ENCODE data around the gene ANKRD17. TPM values are rescaled to one million over a fixed set of nuclear protein-coding genes. Genes with fewer than 3 reads are reported as not detected.

The ANKRD17 gene
- total RNA-seq, 2 experiments from 2014 or later, result 61.6 to 65.0 TPM

DNA sequence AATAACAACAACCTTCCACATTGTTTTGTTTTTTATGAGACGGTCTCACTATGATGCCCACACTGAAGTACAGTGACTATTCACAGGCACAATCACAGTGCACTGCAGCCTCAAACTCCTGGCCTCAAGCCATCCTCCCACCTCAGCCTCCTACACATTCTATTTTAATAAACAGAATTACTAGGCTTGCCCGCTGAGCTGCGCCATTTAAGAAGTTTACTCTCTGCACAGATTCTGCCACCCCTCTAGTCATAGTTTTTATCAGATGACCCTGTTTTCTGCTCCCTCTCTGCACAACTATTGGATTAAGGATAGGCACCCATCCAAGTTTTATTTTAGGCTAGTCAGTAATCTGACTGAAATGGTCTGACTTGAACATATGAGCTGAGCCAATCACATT is 177.8 kb downstream of the ANKRD17 start:
- no peak for DNase-seq
- Mint-ChIP-seq H3K27ac (peak overlapping the region; percentile 0), H3K9me3 (no peaks in the 10 kb centered on the region), H3K4me3 (no peak overlapping the region), H3K27me3 (no peaks in the 10 kb centered on the region), H3K4me1 (no peaks in the 10 kb centered on the region), H3K36me3 (peaks cover 28% of the 10 kb centered on the region)

GRCh38 chr4:73075832-73076231 is 182.8 kb downstream of the ANKRD17 start:
- no peaks in the 10 kb centered on the region for H3K9me3 Mint-ChIP-seq
- peaks cover 20% of the 10 kb centered on the region for H3K36me3 Mint-ChIP-seq

DNA sequence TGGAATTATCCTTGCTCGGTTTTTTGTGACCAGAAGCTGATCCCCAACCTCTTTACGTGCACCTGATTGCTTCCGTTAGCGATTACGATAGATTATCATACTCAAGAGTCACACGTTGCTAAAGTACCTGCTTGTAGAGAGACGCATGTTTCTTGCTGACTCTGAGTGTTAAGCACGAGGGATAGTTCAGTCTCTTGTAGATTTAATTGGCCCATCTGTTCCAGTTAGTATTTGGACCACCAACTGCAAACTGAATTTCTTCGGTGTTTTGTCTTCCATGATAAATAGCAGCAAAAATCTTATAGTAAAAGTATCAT is 188.6 kb downstream of the ANKRD17 start:
- H3K27ac Mint-ChIP-seq, result peak overlapping the region; percentile 99
- H3K4me1 Mint-ChIP-seq, result peaks cover 39% of the 10 kb centered on the region
- H3K27me3 Mint-ChIP-seq, result no peaks in the 10 kb centered on the region
- peak overlapping the region; percentile 80 for H3K4me3 Mint-ChIP-seq
- no peak for DNase-seq
- peaks cover 15% of the 10 kb centered on the region for H3K36me3 Mint-ChIP-seq
- H3K9me3 Mint-ChIP-seq, result no peaks in the 10 kb centered on the region

More at GRCh38 chr4:73075832-73076231, 182.8 kb downstream of the ANKRD17 start:
- Mint-ChIP-seq H3K4me1 (peaks cover 7% of the 10 kb centered on the region), H3K27ac (peak overlapping the region; percentile 21), H3K27me3 (no peaks in the 10 kb centered on the region), H3K4me3 (no peak overlapping the region)
- no peak for DNase-seq

GRCh38 chr4:73069338-73070073 is 189.1 kb downstream of the ANKRD17 start, which contains the start of gene COX18:
COX18 (minus strand) TSS chr4:73069716; CDS start chr4:73069649, 67 bp downstream.
- Mint-ChIP-seq H3K4me1 (peaks cover 44% of the 10 kb centered on the region), H3K27me3 (no peaks in the 10 kb centered on the region), H3K27ac (peak within 1 kb of the TSS; percentile 99), H3K36me3 (peaks cover 17% of the 10 kb centered on the region), H3K9me3 (no peaks in the 10 kb centered on the region), H3K4me3 (peak within 1 kb of the TSS; percentile 80)
- DNase-seq, result peak; percentile 94

GRCh38 chr4:73068491-73069337 is 189.9 kb downstream of the ANKRD17 start:
- Mint-ChIP-seq H3K4me3 (peak overlapping the region; percentile 80), H3K27ac (peak overlapping the region; percentile 99), H3K27me3 (no peaks in the 10 kb centered on the region), H3K9me3 (no peaks in the 10 kb centered on the region), H3K36me3 (peaks cover 25% of the 10 kb centered on the region), H3K4me1 (peaks cover 49% of the 10 kb centered on the region)
- DNase-seq, result no peak

- Mint-ChIP-seq H3K4me1 (peaks cover 49% of the 10 kb centered on the region), H3K36me3 (peaks cover 27% of the 10 kb centered on the region), H3K4me3 (peak overlapping the region; percentile 80), H3K27ac (peak overlapping the region; percentile 99), H3K9me3 (no peaks in the 10 kb centered on the region), H3K27me3 (no peaks in the 10 kb centered on the region)
- peak; percentile 32 for DNase-seq
These were observed 190.6 kb downstream of the ANKRD17 start for GRCh38 chr4:73067971-73068394.

GRCh38 chr4:73066928-73067327 is 191.7 kb downstream of the ANKRD17 start:
- no peak for DNase-seq
- H3K36me3 Mint-ChIP-seq, result peaks cover 33% of the 10 kb centered on the region
- peak overlapping the region; percentile 63 for H3K4me3 Mint-ChIP-seq
- H3K4me1 Mint-ChIP-seq, result peaks cover 46% of the 10 kb centered on the region
- H3K27ac Mint-ChIP-seq, result peak overlapping the region; percentile 99
- H3K27me3 Mint-ChIP-seq, result no peaks in the 10 kb centered on the region
- H3K9me3 Mint-ChIP-seq, result no peaks in the 10 kb centered on the region

DNA sequence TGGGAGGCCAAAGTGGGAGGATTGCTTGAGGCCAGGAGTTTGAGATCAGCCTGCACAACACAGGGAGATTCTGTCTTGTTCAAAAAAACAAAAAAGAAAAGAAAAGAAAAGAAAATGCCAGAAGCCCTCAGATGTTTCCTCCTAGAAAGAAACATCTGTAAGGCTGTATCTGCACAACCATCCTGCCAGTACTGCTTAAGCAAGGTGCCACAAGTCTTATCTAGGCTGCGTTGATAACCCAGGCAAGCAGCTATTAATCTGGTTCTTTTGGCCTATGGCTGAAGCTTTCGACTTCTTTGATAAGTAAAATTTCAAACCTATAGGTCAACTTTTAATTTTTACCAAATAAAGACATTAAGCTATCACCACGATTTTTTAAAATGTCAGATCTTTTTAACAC is 192.2 kb downstream of the ANKRD17 start:
- H3K27ac Mint-ChIP-seq, result peak overlapping the region; percentile 88
- H3K9me3 Mint-ChIP-seq, result no peaks in the 10 kb centered on the region
- no peaks in the 10 kb centered on the region for H3K27me3 Mint-ChIP-seq
- peak overlapping the region; percentile 57 for H3K4me3 Mint-ChIP-seq
- peaks cover 36% of the 10 kb centered on the region for H3K36me3 Mint-ChIP-seq
- H3K4me1 Mint-ChIP-seq, result peaks cover 46% of the 10 kb centered on the region
- no peak for DNase-seq

GRCh38 chr4:73064536-73064935 is 194.1 kb downstream of the ANKRD17 start:
- Mint-ChIP-seq H3K4me1 (peaks cover 39% of the 10 kb centered on the region), H3K27me3 (no peaks in the 10 kb centered on the region), H3K27ac (peak overlapping the region; percentile 42), H3K36me3 (peaks cover 39% of the 10 kb centered on the region), H3K4me3 (no peak overlapping the region), H3K9me3 (no peaks in the 10 kb centered on the region)
- DNase-seq, result no peak

DNA sequence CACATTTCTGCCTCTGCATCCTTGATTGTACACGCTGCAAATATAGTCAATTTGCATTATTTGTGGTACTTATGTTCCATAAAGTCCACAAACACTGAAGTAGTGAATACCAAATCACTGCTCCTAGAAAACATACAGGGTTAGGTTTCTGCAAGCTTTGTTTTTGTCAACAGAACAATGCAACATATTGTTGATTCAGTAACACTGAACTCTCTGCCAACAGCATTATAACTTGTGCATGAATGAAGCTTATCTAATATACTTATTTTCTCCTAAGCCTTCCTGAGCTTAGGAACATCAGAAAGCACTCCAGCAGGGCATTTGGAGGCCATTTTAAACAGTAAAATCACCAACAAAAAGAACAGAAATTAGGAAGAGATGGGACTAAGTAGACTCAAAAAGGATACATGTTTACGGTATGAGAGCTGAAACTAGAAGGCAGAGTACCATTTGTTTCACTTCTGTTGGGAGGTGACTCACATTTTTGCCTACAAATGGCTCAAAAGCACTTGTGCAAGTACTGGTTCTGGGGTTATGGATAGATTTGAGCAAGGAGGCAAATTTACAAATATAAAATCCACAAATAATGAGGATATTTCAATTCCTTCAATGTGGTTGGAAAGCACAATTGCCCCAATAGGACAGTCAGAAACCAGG is 203.2 kb downstream of the ANKRD17 start:
- H3K27ac Mint-ChIP-seq, result peak overlapping the region; percentile 59
- peaks cover 19% of the 10 kb centered on the region for H3K4me1 Mint-ChIP-seq
- peaks cover 32% of the 10 kb centered on the region for H3K36me3 Mint-ChIP-seq
- no peaks in the 10 kb centered on the region for H3K27me3 Mint-ChIP-seq
- DNase-seq, result no peak
- H3K4me3 Mint-ChIP-seq, result no peak overlapping the region
- no peaks in the 10 kb centered on the region for H3K9me3 Mint-ChIP-seq

GRCh38 chr4:73053974-73054480 is 204.6 kb downstream of the ANKRD17 start:
- Mint-ChIP-seq H3K27me3 (no peaks in the 10 kb centered on the region), H3K9me3 (no peaks in the 10 kb centered on the region), H3K4me3 (no peak overlapping the region), H3K4me1 (peaks cover 19% of the 10 kb centered on the region), H3K27ac (no peak overlapping the region), H3K36me3 (peaks cover 29% of the 10 kb centered on the region)
- DNase-seq, result no peak

DNA sequence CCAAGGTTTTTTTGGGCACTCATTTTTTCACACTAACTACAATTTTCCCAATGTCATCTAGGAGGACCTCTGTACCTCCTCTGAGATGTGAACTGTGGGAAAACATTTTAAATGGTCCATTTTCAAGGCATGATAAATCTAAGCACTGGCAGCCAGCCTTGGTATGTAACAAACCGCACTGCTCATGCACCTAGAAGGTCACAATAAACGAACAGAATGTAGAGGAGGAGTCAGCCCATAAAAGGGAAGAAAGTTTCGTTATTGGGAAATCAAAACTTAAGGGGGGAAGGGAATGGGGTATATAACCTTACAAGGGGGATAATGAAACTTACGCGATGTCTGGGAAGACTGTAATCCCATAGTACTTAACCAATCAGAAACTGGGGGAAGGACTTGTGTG is 205.5 kb downstream of the ANKRD17 start:
- H3K4me3 Mint-ChIP-seq, result no peak overlapping the region
- no peak for DNase-seq
- no peak overlapping the region for H3K27ac Mint-ChIP-seq
- H3K27me3 Mint-ChIP-seq, result no peaks in the 10 kb centered on the region
- no peaks in the 10 kb centered on the region for H3K9me3 Mint-ChIP-seq
- peaks cover 19% of the 10 kb centered on the region for H3K4me1 Mint-ChIP-seq
- peaks cover 26% of the 10 kb centered on the region for H3K36me3 Mint-ChIP-seq

DNA sequence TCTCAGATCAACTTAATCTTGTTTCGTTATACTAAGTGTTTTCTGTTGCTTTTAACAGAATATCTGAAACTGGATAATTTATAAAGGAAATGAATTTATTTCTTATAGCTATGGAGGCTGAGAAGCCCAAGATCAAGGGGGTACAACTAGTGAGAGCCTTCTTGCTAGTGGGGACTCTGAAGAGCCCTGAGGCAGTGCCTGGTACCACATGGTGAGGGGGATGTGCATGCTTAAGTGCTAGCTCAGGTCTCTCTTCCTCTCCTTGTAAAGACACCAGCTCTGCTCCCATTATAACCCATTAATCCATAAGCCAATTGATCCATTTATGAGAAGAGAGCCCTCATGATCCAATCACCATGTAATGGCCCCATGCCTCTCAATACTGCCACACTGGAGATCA is 207.0 kb downstream of the ANKRD17 start:
- H3K9me3 Mint-ChIP-seq, result no peaks in the 10 kb centered on the region

GRCh38 chr4:73045879-73046278 is 212.7 kb downstream of the ANKRD17 start:
- Mint-ChIP-seq H3K9me3 (peaks cover 3% of the 10 kb centered on the region), H3K36me3 (peaks cover 5% of the 10 kb centered on the region), H3K4me3 (no peak overlapping the region), H3K4me1 (no peaks in the 10 kb centered on the region), H3K27ac (no peak overlapping the region), H3K27me3 (no peaks in the 10 kb centered on the region)
- no peak for DNase-seq

More for the DNA sequence above, 207.0 kb downstream of the ANKRD17 start:
- H3K27ac Mint-ChIP-seq, result no peak overlapping the region
- H3K27me3 Mint-ChIP-seq, result no peaks in the 10 kb centered on the region
- no peak overlapping the region for H3K4me3 Mint-ChIP-seq
- no peak for DNase-seq
- H3K4me1 Mint-ChIP-seq, result peaks cover 19% of the 10 kb centered on the region
- peaks cover 26% of the 10 kb centered on the region for H3K36me3 Mint-ChIP-seq

DNA sequence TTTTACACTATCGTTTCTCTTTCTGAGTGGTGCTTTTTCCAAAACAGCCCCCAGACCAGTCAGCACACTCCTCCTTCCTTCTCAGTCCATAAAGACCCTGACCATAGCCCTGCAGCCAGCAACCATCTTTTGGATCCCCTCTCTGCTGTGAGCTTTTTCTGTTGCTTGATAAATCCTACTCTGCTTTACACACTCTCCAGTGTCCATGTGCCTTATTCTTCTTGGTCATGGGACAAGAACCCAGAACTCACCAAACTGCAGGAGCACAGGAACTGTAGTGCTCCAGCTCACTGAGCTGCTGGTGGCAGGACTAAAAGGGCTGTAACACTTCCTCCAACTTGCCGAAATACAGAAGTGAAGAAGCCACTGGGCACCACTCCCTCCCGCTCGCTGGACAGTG is 221.5 kb downstream of the ANKRD17 start:
- Mint-ChIP-seq H3K36me3 (peaks cover 9% of the 10 kb centered on the region), H3K9me3 (peaks cover 8% of the 10 kb centered on the region), H3K4me3 (no peak overlapping the region), H3K27ac (peak overlapping the region; percentile 73), H3K27me3 (peaks cover 5% of the 10 kb centered on the region), H3K4me1 (peaks cover 21% of the 10 kb centered on the region)
- no peak for DNase-seq

Measured in activated naive CD8-positive, alpha-beta T cell treated with anti-CD3 and anti-CD28 coated beads for 36 hours (primary cell).